Fibroblast of gingiva (primary cell): ENCODE results near the gene SLAMF8.
A peak's percentile ranks its signal among the peaks of the same experiment; 100 is the strongest.

Source experiments
- DNase-seq: peaks from one replicate; pipeline ENCODE4 v3.0.0-alpha.2; 2011; ENCODE audit warnings: low read depth

SLAMF8 gene

DNA sequence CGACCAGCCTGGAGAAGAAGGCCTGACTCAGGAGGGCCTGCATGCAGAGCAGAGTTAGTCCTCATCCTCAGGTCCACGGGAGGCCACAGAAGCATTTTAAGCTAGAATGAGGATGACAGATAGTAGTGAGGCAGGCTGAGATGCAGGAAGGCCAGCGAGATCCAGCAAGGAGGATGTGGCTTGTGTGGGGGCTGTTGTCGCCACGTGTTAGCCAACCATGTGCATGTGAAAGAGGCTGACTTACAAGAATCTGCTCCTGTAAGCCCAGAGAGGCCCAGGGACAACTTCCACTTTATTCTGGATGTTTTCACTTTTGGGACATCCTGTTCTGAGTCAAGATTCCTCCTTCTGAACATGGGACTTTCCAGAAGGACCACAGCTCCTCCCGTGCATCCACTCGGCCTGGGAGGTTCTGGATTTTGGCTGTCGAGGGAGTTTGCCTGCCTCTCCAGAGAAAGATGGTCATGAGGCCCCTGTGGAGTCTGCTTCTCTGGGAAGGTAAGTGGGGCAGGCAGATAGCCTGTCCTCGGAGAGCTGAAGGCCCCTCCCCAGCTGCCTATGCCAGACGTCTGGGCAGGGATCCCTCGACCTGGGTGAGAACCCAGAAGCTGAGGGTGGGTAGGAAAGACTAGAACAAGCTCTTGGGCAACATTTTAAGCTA, at the start of gene SLAMF8:
SLAMF8 (plus strand) TSS at position 433 of the 661 bp plus-strand sequence; CDS start at position 459, 26 bp downstream.
- DNase-seq: no peak

DNA sequence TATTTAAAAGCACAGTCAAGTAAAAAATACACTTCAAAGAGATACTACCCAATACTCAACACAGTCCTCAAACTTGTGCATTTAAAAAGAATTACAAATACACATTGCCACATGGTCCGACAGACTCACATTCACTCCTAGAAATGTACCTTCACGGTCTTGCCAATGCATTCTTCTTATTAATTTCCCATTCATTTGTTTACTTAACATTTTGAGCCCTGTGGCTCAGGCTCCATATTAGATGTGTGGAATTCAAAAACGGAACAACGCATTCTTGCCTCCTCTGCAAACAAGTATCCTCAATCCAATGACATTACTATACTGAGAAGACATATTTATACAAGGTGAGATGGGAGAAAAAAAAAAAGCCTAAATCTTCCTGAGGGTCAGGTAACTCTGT, 48.4 kb upstream of the SLAMF8 start:
- DNase-seq: peak; percentile 82

- DNase-seq: peak; percentile 97
These were observed 47.2 kb upstream of the SLAMF8 start for GRCh38 chr1:159779403-159779851.

DNA sequence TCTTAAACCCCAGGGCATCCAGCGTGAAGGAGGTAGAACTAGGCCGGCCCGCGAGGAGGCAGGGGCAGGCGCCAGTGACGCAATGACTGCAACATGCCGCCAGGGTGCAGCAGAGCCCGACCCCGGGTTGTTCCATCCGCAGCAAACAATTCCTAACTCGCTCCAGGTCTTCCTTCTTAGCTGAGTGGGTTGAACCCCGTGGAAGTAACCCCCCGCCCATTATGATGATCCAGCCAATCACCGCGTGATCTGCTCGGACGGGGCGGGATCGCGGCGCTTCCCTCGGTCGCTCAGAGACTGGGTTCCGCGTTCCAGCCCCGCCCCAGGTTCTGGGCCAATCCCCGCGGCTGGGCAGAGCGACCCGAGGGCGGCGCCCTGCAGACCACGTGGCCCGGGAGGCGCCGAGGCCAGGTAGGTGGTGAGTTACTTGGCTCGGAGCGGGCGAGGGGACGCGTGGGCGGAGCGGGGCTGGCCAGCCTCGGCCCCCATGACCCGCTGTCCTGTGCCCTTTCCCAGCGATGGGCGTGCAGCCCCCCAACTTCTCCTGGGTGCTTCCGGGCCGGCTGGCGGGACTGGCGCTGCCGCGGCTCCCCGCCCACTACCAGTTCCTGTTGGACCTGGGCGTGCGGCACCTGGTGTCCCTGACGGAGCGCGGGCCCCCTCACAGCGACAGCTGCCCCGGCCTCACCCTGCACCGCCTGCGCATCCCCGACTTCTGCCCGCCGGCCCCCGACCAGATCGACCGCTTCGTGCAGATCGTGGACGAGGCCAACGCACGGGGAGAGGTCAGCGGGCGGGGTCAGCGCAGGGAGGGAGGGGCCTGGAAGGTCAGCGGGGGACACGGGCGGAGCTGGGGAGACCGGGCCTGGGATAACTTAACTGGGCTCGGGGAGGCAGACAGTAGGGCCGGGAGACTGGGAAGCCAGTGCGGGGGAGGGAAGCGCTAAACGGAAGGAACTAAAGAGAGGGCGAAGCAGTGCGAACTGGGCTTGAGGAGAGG, 45.8 kb upstream of the SLAMF8 start, which contains the start of gene DUSP23:
DUSP23 (plus strand) TSS at position 380 of the 1,000 bp plus-strand sequence; CDS start at position 519, 139 bp downstream.
- DNase-seq: peak; percentile 98

- no peak for DNase-seq
These were observed 44.7 kb upstream of the SLAMF8 start for GRCh38 chr1:159781992-159782391.

DNA sequence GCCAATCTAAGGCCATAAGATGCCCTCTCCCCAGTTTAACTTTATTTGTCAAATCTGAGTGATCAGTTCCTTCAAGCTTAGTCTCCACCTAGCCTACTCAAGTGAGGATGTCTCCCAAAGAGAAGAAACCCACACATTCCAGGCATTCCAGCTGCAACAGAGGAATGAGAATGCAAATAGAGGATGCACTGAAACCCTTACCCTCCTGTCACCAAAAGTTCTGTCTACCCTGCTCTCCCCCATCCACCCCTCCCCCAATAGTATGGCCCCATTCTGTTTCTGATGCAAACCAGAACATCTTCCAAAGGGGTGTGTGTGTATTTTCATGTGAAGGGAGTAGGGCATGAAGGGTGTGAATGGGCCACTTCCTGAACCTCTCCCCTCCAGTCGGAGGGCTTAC, 42.9 kb upstream of the SLAMF8 start:
- DNase-seq: no peak

DNA sequence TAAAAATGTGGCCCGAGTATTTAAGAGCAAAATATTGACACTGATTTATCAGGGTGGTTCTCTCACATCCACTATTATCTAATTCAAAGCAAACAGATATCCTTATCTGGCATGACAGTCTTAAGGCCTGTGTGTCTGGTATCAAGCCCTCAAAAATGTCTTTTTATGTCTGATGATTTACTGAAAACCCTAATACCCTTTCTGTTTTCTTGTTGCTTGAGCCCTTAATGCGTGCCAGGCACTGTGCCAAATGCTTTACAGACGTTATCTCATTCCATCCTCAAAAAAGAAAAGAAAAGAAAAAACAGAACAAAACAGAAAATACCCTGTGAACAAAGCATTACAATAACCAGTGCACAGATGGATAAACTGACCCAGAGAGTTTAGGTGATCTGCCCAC, 40.2 kb upstream of the SLAMF8 start:
- DNase-seq: no peak

- peak; percentile 16 for DNase-seq
These were observed 39.7 kb upstream of the SLAMF8 start for GRCh38 chr1:159786966-159787365.

- DNase-seq: no peak
These were observed 36.3 kb upstream of the SLAMF8 start for GRCh38 chr1:159790237-159790917.

DNA sequence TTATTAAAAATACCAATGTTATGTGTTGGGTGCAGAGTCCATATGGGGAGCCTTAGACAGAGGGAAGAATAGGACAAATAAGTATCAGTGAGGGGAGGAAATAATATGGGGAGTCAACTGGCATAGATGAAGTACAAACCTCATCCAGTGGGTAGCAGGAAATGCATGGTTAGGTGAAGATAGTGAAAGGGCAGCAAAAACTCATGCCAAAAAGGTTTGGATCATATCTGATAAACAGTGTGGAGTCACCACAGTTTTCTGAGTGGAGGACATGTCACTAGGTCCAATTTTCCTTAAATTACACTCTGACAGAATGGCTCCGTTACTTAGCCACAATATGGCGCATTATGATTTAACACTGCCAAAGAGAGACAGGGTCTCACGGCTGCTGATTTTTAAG, 35.6 kb upstream of the SLAMF8 start:
- no peak for DNase-seq

GRCh38 chr1:159791461-159791860, 35.2 kb upstream of the SLAMF8 start:
- no peak for DNase-seq

GRCh38 chr1:159795534-159795933, 31.1 kb upstream of the SLAMF8 start:
- no peak for DNase-seq

DNA sequence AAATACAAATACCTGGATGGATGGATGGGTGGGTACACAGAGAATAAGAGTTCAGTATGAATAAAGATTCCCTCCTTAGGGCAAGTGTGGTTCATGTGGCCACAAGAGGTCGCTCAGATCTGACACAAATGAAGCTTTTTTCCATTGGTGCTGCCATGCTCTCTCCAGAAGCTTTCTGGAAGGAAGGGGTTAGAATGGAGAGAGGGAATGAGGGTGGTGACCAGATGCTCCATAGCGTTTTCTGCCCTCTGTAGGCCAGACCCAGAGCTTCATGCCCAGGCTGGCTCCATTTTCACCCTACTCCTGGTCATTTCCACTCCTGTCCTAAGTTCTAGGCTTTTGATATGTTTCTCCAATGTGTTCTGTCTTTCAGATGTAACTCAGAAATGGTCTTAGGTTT, 27.8 kb upstream of the SLAMF8 start:
- DNase-seq: peak; percentile 81

GRCh38 chr1:159799446-159799985, 27.2 kb upstream of the SLAMF8 start:
- no peak for DNase-seq

DNA sequence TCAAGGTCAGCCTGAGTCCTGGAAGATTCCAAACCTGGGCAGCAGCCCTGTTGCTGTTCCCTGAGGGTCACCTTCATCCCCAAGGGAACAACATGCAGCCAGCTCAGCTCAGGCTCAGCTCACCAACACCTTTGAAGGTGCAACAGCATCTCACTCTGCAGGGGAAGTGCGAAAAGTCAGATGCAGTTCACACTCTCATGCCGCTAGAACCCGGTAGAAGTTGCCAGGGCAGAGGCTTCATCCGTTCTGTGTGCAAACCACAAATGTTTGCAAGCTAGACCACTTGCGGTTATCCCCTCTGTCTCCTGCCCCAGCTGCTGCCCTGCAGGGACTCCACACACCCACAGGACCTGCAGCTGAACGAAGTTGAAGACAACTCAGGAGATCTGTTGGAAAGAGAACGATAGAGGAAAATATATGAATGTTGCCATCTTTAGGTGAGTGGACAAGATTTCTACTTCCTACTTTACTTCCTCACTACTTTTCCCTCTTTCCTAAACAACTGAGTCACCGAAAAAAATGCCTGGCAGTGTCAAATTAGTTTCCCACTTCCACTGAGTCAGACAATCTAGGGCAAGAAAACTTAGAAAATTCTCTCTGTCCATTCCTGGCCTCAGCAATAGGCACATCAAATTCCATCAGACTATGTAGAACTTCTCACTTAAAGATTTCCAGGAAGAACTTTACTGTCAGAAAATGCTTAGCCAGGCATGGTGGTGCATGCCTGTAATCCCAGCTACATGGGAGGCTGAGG, 26.3 kb upstream of the SLAMF8 start:
- no peak for DNase-seq

GRCh38 chr1:159802111-159802510, 24.6 kb upstream of the SLAMF8 start, which contains the start of gene FCRL6:
FCRL6 (plus strand) TSS chr1:159802360; CDS start chr1:159802425, 65 bp downstream.
- DNase-seq: no peak

GRCh38 chr1:159803956-159804689, 22.6 kb upstream of the SLAMF8 start:
- no peak for DNase-seq

- no peak for DNase-seq
These were observed 21.7 kb upstream of the SLAMF8 start for GRCh38 chr1:159804924-159805323.

DNA sequence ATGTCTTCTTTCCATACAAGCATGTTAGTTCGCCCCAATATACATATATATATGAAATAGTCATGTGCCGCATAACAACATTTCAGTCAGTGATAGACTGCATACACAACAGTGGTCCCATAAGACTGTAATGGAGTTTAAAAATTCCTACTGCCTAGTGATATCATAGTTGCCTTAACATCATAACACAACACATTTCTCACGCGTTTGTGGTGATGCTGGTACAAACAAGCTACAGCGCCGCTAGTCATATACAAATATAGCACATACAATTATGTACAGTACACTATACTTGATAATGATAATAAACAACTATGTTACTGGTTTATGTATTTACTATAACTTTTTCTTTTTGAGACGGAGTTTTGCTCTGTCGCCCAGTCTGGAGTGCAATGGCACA, 10.7 kb upstream of the SLAMF8 start:
- no peak for DNase-seq

- peak; percentile 14 for DNase-seq
These were observed 9.2 kb upstream of the SLAMF8 start for GRCh38 chr1:159817276-159818041.
